ENCODE results near the gene KLF13. TPM values are rescaled to one million over a fixed set of nuclear protein-coding genes. Genes with fewer than 3 reads are reported as not detected.

Gene KLF13
- polyA plus RNA-seq, 1 experiment, result 16.8 TPM

DNA sequence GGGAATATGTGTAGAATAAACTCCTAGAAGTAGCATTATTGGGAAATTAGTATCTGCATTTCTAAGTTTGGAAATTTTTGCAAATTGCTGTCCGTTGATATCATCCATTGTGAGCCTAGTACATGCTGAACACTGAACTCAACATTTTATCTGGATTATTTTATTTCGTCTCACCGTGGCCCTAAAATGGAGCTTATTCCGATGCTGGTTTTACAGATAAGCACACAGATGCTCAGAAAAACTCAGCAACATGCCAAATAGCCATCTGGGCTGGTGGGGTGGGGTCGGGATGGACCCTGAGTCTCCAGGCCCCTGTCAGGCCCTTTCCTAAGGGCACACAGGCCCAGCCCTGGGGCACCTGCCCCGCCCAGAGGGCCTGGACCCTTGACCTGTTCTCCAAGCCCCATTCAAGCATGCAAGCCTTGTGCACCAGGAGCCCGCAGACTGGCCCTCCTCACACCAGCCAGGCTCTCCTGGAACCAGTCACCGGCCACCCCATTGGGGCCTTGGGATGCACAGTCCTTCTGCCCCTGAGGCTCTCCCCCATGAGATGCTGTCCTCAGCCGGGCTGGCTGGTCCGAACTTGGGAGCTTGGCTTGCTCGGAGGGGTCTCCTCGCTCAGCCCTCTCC is 20.7 kb upstream of the KLF13 start:
- H3K9me3 ChIP-seq (ENCODE audit: control insufficient read depth, insufficient read depth, low read length), result no peaks in the 10 kb centered on the region; the same call in 1 of the 2 replicates
- CTCF ChIA-PET, result interaction anchor here (0.6 to 0.9 kb wide), 2 partner anchors 184 to 204 kb away, joined by 3 to 4 read pairs; no protein-coding TSS in a partner anchor
- H3K27ac ChIP-seq (ENCODE audit: low read depth, low read length), result no peak overlapping the region
- POLR2A ChIA-PET, result no interaction called here
- TF ChIP-seq, protein P1, sequence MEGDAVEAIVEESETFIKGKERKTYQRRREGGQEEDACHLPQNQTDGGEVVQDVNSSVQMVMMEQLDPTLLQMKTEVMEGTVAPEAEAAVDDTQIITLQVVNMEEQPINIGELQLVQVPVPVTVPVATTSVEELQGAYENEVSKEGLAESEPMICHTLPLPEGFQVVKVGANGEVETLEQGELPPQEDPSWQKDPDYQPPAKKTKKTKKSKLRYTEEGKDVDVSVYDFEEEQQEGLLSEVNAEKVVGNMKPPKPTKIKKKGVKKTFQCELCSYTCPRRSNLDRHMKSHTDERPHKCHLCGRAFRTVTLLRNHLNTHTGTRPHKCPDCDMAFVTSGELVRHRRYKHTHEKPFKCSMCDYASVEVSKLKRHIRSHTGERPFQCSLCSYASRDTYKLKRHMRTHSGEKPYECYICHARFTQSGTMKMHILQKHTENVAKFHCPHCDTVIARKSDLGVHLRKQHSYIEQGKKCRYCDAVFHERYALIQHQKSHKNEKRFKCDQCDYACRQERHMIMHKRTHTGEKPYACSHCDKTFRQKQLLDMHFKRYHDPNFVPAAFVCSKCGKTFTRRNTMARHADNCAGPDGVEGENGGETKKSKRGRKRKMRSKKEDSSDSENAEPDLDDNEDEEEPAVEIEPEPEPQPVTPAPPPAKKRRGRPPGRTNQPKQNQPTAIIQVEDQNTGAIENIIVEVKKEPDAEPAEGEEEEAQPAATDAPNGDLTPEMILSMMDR (IDR thresholded peaks at IDR 0.05; ENCODE audit: low read depth, low read length), result no peak
- H3K27me3 ChIP-seq (ENCODE audit: control insufficient read depth, insufficient read depth, low read length), result peaks cover 26% of the 10 kb centered on the region
- H3K4me3 ChIP-seq (ENCODE audit: low read depth, low read length), result no peak overlapping the region
- DNase-seq (ENCODE audit: low read depth, low spot score), result no peak

DNA sequence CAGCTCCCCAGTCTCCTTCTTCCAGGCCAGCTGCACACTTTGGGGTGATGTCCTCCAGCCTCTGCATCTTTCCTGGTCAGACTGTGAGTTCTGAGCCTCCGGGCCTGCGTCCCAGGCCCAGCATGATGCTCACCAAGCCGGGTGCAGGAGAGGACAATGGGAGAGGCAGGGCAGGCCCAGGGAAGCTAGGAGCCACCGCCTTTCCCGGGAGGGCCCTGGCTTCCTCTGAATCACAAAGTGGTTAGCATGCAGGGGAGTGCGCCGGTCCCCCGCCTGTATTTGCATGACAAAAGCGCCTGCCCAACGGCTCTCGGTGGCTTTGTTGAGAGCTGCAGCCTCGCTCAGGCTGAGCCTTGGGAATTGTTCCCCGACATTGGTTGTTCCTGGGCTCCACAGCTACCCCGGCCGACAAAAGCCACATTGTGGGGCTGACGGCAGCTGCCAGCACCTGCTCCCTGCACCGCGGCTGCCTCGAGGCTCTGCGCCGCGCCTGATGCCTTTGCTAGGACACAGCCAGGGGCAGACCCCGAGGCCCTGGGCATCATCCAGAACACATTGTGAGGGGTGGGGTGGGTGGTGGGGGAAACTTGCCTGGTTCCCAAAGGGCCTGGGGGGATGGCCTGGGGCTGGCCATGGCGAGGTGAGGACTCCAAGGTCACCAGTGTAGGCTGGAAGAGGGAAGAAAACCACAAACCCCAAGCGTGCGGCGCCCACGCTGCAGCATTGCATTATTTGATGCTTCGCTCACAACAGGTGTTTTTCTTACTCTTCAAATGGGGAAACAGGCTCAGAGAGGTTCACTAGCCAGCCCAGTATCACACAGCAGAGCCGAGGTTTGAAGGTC is 20.0 kb upstream of the KLF13 start:
- CTCF ChIA-PET, result interaction anchor here (0.6 to 0.9 kb wide), 2 partner anchors 184 to 204 kb away, joined by 3 to 4 read pairs; no protein-coding TSS in a partner anchor
- Histone ChIP-seq H3K27ac (ENCODE audit: low read depth, low read length) (no peak overlapping the region), H3K9me3 (ENCODE audit: control insufficient read depth, insufficient read depth, low read length) (no peaks in the 10 kb centered on the region; the same call in 1 of the 2 replicates), H3K27me3 (ENCODE audit: control insufficient read depth, insufficient read depth, low read length) (peaks cover 28% of the 10 kb centered on the region), H3K4me3 (ENCODE audit: low read depth, low read length) (no peak overlapping the region)
- no peak for DNase-seq (ENCODE audit: low read depth, low spot score)
- TF ChIP-seq, protein P1 (IDR thresholded peaks at IDR 0.05; ENCODE audit: low read depth, low read length), result no peak
- POLR2A ChIA-PET, result no interaction called here

DNA sequence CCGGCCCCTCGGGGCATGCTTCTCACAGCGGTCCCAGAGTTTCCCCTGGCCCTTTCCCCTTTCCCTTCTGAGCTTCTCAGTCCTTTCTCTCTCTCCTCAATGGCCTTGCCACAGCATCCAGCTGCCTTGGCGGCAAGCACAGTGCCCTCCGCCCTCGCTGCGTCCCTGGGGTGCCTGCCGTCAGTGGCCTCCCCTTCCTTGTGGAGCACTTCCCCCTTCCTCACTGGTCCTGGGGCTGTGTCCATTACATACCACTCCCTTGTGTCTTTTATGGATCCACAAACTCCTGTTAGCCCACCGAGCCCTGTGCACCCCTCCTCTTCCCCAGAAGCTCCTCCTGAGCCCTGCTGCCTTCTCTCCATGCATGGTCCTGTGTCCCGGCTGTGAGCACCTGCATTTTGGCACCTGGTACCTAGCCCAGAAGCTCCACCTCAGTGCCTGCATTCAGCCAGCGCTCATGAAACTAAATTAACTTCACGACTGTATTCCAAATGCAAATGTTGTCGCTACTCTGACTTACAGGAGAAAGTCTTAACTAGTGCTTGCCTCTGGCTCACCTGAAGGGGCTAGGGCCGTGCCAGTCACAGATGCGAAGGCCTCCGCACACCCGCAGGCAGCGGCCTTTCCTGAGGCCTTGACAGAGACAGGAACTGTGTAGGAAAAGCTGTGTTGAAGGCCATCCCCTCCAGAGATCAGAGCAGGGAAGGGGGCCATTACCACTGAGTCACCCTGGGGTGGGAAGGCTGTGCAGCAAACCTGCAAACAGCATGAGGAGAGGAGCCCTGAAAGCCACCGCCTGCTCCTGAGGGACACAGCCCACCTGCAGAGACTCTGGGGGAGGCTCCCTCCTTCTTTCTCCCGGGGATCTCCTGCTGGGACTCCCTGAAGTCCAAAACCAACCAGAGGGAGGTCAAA is 19.1 kb upstream of the KLF13 start:
- H3K4me3 ChIP-seq (ENCODE audit: low read depth, low read length), result no peak overlapping the region
- H3K27me3 ChIP-seq (ENCODE audit: control insufficient read depth, insufficient read depth, low read length), result peaks cover 34% of the 10 kb centered on the region
- POLR2A ChIA-PET, result no interaction called here
- TF ChIP-seq, protein P1 (IDR thresholded peaks at IDR 0.05; ENCODE audit: low read depth, low read length), result no peak
- no peak for DNase-seq (ENCODE audit: low read depth, low spot score)
- CTCF ChIA-PET, result no interaction called here
- H3K27ac ChIP-seq (ENCODE audit: low read depth, low read length), result no peak overlapping the region
- no peaks in the 10 kb centered on the region; the same call in 1 of the 2 replicates for H3K9me3 ChIP-seq (ENCODE audit: control insufficient read depth, insufficient read depth, low read length)

DNA sequence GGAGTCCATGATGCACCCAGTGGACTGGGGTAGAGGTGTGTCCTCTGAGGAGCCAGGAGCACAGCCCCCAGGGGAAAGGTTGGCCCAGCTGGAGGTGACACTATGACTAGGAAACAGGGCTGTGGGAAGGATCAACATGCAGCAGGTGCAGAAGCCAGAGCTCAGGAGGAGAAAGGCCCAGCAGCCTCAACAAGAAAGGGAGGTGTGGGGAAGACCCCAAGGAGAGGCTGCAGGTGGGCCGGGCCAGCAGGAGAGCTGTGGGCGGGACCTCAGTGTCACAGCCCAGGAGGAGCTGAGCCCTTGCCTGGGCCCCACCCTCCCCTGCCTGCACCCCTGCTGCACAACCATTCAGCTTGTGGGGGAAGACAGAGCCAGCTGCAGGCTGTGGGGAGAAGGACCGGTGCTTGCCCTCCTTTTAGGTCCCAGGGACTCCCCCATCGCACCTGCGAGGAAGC is 18.4 kb upstream of the KLF13 start:
- TF ChIP-seq, protein P1 (IDR thresholded peaks at IDR 0.05; ENCODE audit: low read depth, low read length), result no peak
- ChIA-PET POLR2A (no interaction called here), CTCF (no interaction called here)
- Histone ChIP-seq H3K9me3 (ENCODE audit: control insufficient read depth, insufficient read depth, low read length) (no peaks in the 10 kb centered on the region; the same call in none of the 2 replicates), H3K27me3 (ENCODE audit: control insufficient read depth, insufficient read depth, low read length) (peaks cover 34% of the 10 kb centered on the region), H3K4me3 (ENCODE audit: low read depth, low read length) (no peak overlapping the region), H3K27ac (ENCODE audit: low read depth, low read length) (no peak overlapping the region)
- no peak for DNase-seq (ENCODE audit: low read depth, low spot score)

All from AG04450 (cell line).